Activated CD8-positive, alpha-beta memory T cell treated with anti-CD3 and anti-CD28 coated beads, Interleukin-2, amount 50 U/mL, for 48 hours (primary cell): ENCODE measurements around the gene MAGEB5.
"Not testable (repeated sequence)": the region's sequence is repeated elsewhere in the genome, so short reads cannot be mapped to it uniquely, and the experiment has no call there.

ENCODE experiments used
- DNase-seq: peaks from one replicate; pipeline ENCODE4 v3.0.0-alpha.2; 2020

MAGEB5 gene, protein sequence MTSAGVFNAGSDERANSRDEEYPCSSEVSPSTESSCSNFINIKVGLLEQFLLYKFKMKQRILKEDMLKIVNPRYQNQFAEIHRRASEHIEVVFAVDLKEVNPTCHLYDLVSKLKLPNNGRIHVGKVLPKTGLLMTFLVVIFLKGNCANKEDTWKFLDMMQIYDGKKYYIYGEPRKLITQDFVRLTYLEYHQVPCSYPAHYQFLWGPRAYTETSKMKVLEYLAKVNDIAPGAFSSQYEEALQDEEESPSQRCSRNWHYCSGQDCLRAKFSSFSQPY

DNA sequence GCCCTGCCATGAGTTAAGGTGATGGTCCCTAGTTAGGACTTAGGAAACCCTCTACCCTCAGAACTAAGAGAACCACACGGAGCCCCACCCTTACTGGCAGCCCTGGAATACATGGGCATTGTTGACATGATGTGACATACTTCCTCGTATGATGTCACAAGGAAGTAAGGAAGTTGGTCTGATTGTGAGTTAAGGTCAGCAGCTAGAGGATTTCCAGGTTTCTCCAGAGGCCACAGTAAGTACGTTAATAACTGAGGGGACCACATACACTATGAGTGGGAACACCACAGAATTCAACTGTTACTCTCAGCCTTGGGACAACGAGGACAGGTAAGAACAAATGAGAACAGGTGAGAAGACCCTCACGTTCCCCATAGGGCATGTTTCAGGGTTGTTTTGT, at the start of gene MAGEB5:
TSS of gene MAGEB5 (plus strand) at position 301 of the 400 bp plus-strand sequence. CDS start 1,133 bp downstream, outside the sequence.
- DNase-seq = no peak

GRCh38 chrX:26192204-26192603, 23.8 kb upstream of the MAGEB5 start, which contains the start of gene MAGEB6:
MAGEB6 (plus strand) TSS chrX:26192440; CDS start chrX:26193847, 1,407 bp downstream.
- no peak for DNase-seq

- DNase-seq = no peak
Measured at GRCh38 chrX:26203561-26203960, 12.4 kb upstream of the MAGEB5 start.

GRCh38 chrX:26204717-26205116, 11.3 kb upstream of the MAGEB5 start:
- not testable (repeated sequence) for DNase-seq

GRCh38 chrX:26208012-26208411, 8.0 kb upstream of the MAGEB5 start:
- no peak for DNase-seq

DNA sequence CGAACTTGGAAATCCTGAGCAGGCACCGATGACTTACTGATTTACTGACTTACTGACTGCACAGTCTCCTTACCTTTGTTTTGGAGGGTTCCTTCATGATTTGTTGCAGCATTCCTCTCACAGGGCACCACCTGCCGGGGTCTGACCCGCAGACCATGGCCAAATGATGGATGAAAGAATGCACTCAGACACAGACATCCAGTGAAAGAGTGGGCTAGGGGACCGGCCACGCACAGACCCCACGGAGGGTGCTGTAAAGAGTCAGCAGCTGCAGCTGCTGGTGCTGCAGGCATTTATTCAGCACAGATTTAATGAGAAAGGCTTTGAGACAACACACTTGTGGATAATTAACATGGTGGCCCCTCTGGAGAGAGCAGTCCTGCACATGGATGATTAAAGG, 3.4 kb downstream of the MAGEB5 start:
- no peak for DNase-seq

DNA sequence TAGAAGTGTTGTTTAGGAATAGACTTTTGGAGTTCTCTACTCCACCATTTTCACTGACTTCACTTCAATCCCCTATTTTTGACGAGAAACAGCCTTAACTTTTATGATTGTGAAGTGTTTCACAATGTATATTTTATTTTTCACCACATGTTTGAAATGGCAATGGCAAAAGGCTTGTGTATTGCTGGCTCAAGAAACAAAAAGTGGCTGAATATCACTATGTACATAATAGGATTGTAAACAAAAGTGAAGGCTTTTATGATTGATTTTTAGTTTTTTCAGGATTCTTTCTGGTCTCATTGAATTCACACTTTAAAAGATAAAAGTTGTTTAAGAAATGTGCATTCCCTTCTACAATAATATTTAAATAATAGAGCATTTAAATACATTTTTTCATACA, 18.2 kb downstream of the MAGEB5 start:
- no peak for DNase-seq

GRCh38 chrX:26253526-26253925, 37.6 kb downstream of the MAGEB5 start:
- DNase-seq = no peak

- DNase-seq = no peak
Measured at GRCh38 chrX:26254436-26254835, 38.5 kb downstream of the MAGEB5 start.

- DNase-seq = no peak
Measured at GRCh38 chrX:26262121-26262523, 46.2 kb downstream of the MAGEB5 start.
